ENCODE measurements around the gene MTHFD2L. TPM values are rescaled to one million over a fixed set of nuclear protein-coding genes. Genes with fewer than 3 reads are reported as not detected.

The MTHFD2L gene
- total and polyA plus RNA-seq, 2 experiments from 2014 or later = 20.0 to 32.0 TPM

GRCh38 chr4:74109870-74110605 is 47.9 kb upstream of the MTHFD2L start:
- peak overlapping the region; percentile 90 for H3K27ac ChIP-seq
- H3K79me2 ChIP-seq = no peaks in the 10 kb centered on the region
- WGBS (ENCODE audit: low lambda C conversion rate, missing lambda C conversion rate) = 79% methylated on average over 6 of the region's 6 CpGs
- H2AFZ ChIP-seq = no peak overlapping the region
- DNase-seq (ENCODE audit: low spot score) = no peak
- TF ChIP-seq EZH2 (IDR thresholded peaks at IDR 0.05; ENCODE audit: borderline replicate concordance) = no peak
- no peak for TF ChIP-seq CTCF (IDR thresholded peaks at IDR 0.05; ENCODE audit: poor library complexity)
- H3K36me3 ChIP-seq (replicated peaks; ENCODE audit: insufficient read depth, low read depth) = no peaks in the 10 kb centered on the region
- no peaks in the 10 kb centered on the region for H3K27me3 ChIP-seq
- H3K4me3 ChIP-seq = no peak overlapping the region
- H3K9me2 ChIP-seq (replicated peaks; ENCODE audit: insufficient read depth) = no peaks in the 10 kb centered on the region
- H3K4me2 ChIP-seq = peak overlapping the region; percentile 14
- no peaks in the 10 kb centered on the region for H4K20me1 ChIP-seq (ENCODE audit: insufficient read depth, poor library complexity, severe bottlenecking)
- peaks cover 25% of the 10 kb centered on the region for H3K4me1 ChIP-seq (ENCODE audit: insufficient read depth)
- H3K9me3 ChIP-seq (ENCODE audit: low read depth) = no peaks in the 10 kb centered on the region

DNA sequence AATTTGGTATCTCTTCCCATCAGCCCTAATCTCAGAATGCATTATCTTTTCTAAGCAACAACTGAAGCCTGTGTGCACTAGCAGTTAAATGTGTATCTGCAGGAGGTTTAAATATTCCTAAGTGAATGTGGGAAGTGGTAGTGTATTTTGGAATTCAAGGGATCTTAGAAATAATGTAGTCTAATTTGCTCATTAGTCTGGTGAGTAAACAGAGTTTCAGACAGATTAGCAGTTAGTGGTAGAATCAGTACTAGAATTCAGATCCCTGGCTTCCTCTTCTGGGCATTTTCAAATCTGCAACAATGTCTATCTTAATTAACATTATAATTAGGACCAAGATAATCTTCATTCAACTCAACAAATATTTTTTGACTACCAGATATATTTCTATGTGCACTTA is 47.2 kb upstream of the MTHFD2L start:
- H3K27ac ChIP-seq = peak overlapping the region; percentile 33
- peaks cover 18% of the 10 kb centered on the region for H3K4me1 ChIP-seq (ENCODE audit: insufficient read depth)
- H3K4me2 ChIP-seq = no peak overlapping the region

GRCh38 chr4:74111306-74111975 is 46.5 kb upstream of the MTHFD2L start:
- H3K4me3 ChIP-seq = no peak overlapping the region
- H2AFZ ChIP-seq = no peak overlapping the region
- H3K4me2 ChIP-seq = no peak overlapping the region
- H3K27me3 ChIP-seq = no peaks in the 10 kb centered on the region
- no peaks in the 10 kb centered on the region for H4K20me1 ChIP-seq (ENCODE audit: insufficient read depth, poor library complexity, severe bottlenecking)
- TF ChIP-seq EZH2 (IDR thresholded peaks at IDR 0.05; ENCODE audit: borderline replicate concordance) = no peak
- TF ChIP-seq EZH2phosphoT487 (IDR thresholded peaks at IDR 0.05; ENCODE audit: low read depth, severe bottlenecking, unreplicated experiment) = no peak
- TF ChIP-seq CTCF (IDR thresholded peaks at IDR 0.05; ENCODE audit: poor library complexity) = no peak
- no peaks in the 10 kb centered on the region for H3K79me2 ChIP-seq
- no peak for DNase-seq (ENCODE audit: low spot score)
- H3K9me3 ChIP-seq (ENCODE audit: low read depth) = no peaks in the 10 kb centered on the region
- 96% methylated on average over 5 of the region's 5 CpGs for WGBS (ENCODE audit: low lambda C conversion rate, missing lambda C conversion rate)
- peak overlapping the region; percentile 33 for H3K27ac ChIP-seq
- no peaks in the 10 kb centered on the region for H3K36me3 ChIP-seq (replicated peaks; ENCODE audit: insufficient read depth, low read depth)
- H3K9me2 ChIP-seq (replicated peaks; ENCODE audit: insufficient read depth) = no peaks in the 10 kb centered on the region
- H3K4me1 ChIP-seq (ENCODE audit: insufficient read depth) = peaks cover 14% of the 10 kb centered on the region

More for the DNA sequence above, 47.2 kb upstream of the MTHFD2L start:
- Histone ChIP-seq H2AFZ (no peak overlapping the region), H3K36me3 (replicated peaks; ENCODE audit: insufficient read depth, low read depth) (no peaks in the 10 kb centered on the region), H3K4me3 (no peak overlapping the region), H3K79me2 (no peaks in the 10 kb centered on the region), H4K20me1 (ENCODE audit: insufficient read depth, poor library complexity, severe bottlenecking) (no peaks in the 10 kb centered on the region), H3K27me3 (no peaks in the 10 kb centered on the region), H3K9me2 (replicated peaks; ENCODE audit: insufficient read depth) (no peaks in the 10 kb centered on the region), H3K9me3 (ENCODE audit: low read depth) (no peaks in the 10 kb centered on the region)
- TF ChIP-seq EZH2phosphoT487 (IDR thresholded peaks at IDR 0.05; ENCODE audit: low read depth, severe bottlenecking, unreplicated experiment) (no peak), EZH2 (IDR thresholded peaks at IDR 0.05; ENCODE audit: borderline replicate concordance) (no peak)
- no peak for DNase-seq (ENCODE audit: low spot score)

DNA sequence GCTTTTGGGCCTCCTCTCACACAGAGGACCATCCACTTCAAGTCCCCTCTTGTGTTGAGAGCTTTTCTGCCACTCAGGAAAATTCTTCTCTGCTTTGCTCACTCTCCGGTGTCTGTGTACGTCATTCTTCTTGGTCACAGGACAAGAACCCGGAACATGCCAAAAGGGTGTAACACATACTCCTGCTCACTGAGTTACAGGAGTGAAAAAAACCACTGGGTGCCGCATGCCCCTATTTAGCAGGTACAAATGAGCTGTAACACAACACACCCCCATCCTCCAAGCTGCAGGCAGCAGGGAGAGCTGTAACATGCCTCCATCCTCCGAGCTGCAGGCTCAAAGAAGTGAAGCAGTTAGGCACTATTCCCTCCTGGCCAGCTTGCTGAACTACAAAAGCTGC is 45.9 kb upstream of the MTHFD2L start:
- Histone ChIP-seq H3K27me3 (no peaks in the 10 kb centered on the region), H3K4me2 (no peak overlapping the region), H3K4me3 (no peak overlapping the region), H3K9me2 (replicated peaks; ENCODE audit: insufficient read depth) (no peaks in the 10 kb centered on the region), H3K36me3 (replicated peaks; ENCODE audit: insufficient read depth, low read depth) (no peaks in the 10 kb centered on the region), H3K9me3 (ENCODE audit: low read depth) (no peaks in the 10 kb centered on the region), H3K27ac (no peak overlapping the region), H4K20me1 (ENCODE audit: insufficient read depth, poor library complexity, severe bottlenecking) (no peaks in the 10 kb centered on the region), H3K79me2 (no peaks in the 10 kb centered on the region), H3K4me1 (ENCODE audit: insufficient read depth) (peaks cover 18% of the 10 kb centered on the region), H2AFZ (no peak overlapping the region)
- DNase-seq (ENCODE audit: low spot score) = no peak
- TF ChIP-seq EZH2phosphoT487 (IDR thresholded peaks at IDR 0.05; ENCODE audit: low read depth, severe bottlenecking, unreplicated experiment) (no peak), EZH2 (IDR thresholded peaks at IDR 0.05; ENCODE audit: borderline replicate concordance) (no peak), CTCF (IDR thresholded peaks at IDR 0.05; ENCODE audit: poor library complexity) (no peak)
- WGBS (ENCODE audit: low lambda C conversion rate, missing lambda C conversion rate) = 91% methylated on average over 5 of the region's 5 CpGs
